Frontal cortex (tissue), 4 donors: ENCODE measurements around the gene PIGX. TPM values are rescaled to one million over a fixed set of nuclear protein-coding genes. Genes with fewer than 3 reads are reported as not detected.
"Not testable (repeated sequence)": the region's sequence is repeated elsewhere in the genome, so short reads cannot be mapped to it uniquely, and the experiment has no call there.

Experiments
- DNase-seq, 2 donors: peaks; one replicate each; pipeline ENCODE4 v3.0.0; 2012; ENCODE audit warnings: low spot score in 2 of 2
- FAIRE-seq: peaks from 2 replicates; lab custom pipeline; 2012; peaks lifted over from hg19 to GRCh38; lab: Jason Lieb, UNC
- total RNA-seq: library from RNA; depleted of rRNA; stranded (reverse); fragments of >200 nt; gene quantifications from one replicate; pipeline ENCODE4 v1.2.3, GENCODE V29; 2014
- donor health status: control.
- donor health status: control.
- donor health status: control.

PIGX gene
- total RNA-seq, 1 donor from 2014 or later = 59.9 TPM

DNA sequence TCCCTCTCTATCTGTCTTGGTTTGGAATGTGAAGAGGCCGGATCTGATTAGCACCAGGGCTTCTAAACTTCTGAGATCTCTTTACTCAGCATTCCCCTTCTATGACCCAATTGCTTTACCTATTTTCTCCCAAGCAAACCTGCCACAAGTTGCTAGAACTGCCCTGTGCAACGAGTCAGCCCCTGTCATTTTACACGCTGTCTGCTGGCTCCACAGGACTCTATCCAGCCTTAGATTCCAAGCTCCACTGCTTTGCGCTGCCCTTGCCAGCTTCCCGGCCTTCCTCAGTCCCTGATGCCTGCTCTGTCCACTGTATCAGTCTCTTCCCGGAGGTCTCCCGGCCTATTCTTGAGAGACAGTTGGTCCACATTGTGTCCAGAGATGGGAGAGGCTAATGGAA lies 12.4 kb upstream of the PIGX start:
- no peak for DNase-seq
- no peak for FAIRE-seq

DNA sequence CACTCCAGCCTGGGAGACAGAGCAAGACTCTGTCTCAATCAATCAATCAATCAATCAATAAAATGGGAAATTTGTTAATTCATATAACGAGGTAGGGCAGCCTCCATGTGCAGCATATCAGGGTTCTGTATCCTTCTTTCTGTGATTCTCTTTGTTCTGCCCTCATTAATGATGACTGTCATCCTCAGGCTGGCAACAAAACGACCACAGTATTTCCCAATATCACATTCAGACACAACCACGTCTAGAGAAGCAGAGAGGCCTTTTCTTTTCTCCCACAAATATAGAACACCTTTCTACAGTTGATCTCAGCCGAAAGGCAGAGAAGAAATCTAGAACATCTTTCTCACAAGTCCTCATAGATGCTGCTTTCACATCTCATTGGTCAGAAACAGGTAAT lies 11.4 kb upstream of the PIGX start:
- FAIRE-seq (no peak), DNase-seq (no peak)

- no peak for FAIRE-seq
These were observed 5.8 kb upstream of the PIGX start for GRCh38 chr3:196706327-196706726.

GRCh38 chr3:196706731-196707130 lies 5.4 kb upstream of the PIGX start:
- DNase-seq = no peak
- no peak for FAIRE-seq

More at GRCh38 chr3:196706327-196706726, 5.8 kb upstream of the PIGX start:
- DNase-seq = no peak

DNA sequence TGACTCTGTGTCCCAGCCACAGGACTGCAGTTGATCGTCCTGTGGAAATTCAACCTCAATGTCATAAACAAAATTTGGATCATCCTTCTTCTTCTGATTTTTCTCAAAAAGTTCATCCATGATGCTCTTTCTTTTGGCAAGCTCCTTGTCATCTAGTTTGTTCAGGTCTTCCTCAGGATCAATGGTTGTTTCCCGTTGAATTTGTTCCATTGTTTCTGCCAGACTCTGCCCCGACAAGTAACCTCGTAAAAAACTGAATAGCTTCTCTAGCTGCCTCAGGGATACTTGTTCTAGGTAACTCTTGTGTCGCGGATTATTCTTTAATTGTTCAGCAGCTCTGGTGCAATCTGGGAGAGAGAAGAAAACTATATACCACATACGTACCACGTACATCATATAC lies 4.6 kb upstream of the PIGX start:
- DNase-seq (no peak), FAIRE-seq (no peak)

DNA sequence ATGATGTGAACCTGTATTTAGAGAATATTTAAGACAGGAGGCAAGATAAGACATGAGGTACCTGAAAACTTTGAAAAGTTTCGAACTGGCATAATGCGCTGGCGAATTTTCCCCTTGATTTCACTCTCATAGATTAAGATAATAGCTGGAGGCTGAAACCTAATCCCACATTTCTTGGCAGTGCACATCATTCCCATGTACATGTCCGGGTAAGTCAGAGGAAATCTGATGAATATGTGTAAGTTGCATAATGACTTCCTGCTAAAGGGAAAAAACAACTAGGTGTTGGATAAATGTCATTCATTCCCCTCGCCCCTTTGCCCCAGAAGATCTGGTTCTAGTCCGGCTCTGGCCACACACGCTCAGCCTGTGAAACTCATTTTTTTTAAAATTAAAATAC lies 3.7 kb upstream of the PIGX start:
- DNase-seq (no peak), FAIRE-seq (no peak)

- peak in 1 of 2 donors; percentile 76 for DNase-seq
- no peak for FAIRE-seq
These were observed 587 bp downstream of the PIGX start for GRCh38 chr3:196712514-196713413.

GRCh38 chr3:196717162-196717561 lies 5.0 kb downstream of the PIGX start:
- FAIRE-seq, DNase-seq: not testable (repeated sequence)

- DNase-seq (no peak), FAIRE-seq (no peak)
These were observed 8.9 kb downstream of the PIGX start for GRCh38 chr3:196721097-196721496.

GRCh38 chr3:196726788-196727675 lies 14.9 kb downstream of the PIGX start:
- FAIRE-seq = no peak
- DNase-seq = no peak

- FAIRE-seq (no peak), DNase-seq (no peak)
These were observed 23.6 kb downstream of the PIGX start for GRCh38 chr3:196735751-196736150.

- FAIRE-seq = no peak
These were observed 24.6 kb downstream of the PIGX start for GRCh38 chr3:196736670-196737374.

DNA sequence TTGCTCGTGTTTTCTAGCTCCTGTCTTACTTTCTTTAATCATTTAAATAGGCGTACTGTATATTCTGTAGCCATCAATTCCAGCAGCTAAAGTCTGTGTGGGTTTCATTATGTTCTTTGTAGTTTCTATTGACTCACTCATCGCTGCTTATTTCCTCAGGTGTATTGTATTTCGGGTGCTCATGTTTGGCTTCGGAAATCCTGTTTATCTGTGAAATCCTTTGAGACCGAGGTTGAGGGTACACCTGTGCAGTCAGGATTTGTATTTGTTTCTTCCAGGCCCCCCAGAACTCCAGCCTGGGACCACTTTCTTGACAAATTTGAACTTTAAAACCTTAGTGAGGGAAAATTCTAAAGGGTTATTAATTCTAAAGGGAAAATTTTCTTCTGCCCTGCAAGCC lies 25.5 kb downstream of the PIGX start:
- DNase-seq = no peak
- FAIRE-seq = no peak

More at GRCh38 chr3:196736670-196737374, 24.6 kb downstream of the PIGX start:
- DNase-seq = no peak

- FAIRE-seq (no peak), DNase-seq (peak; percentile 89 to 90)
These were observed 27.7 kb downstream of the PIGX start, which contains the start of gene PAK2 for GRCh38 chr3:196739671-196740480. TSS of gene PAK2 (plus strand) at chr3:196739857. CDS start at chr3:196782647, 42,790 bp downstream.

DNA sequence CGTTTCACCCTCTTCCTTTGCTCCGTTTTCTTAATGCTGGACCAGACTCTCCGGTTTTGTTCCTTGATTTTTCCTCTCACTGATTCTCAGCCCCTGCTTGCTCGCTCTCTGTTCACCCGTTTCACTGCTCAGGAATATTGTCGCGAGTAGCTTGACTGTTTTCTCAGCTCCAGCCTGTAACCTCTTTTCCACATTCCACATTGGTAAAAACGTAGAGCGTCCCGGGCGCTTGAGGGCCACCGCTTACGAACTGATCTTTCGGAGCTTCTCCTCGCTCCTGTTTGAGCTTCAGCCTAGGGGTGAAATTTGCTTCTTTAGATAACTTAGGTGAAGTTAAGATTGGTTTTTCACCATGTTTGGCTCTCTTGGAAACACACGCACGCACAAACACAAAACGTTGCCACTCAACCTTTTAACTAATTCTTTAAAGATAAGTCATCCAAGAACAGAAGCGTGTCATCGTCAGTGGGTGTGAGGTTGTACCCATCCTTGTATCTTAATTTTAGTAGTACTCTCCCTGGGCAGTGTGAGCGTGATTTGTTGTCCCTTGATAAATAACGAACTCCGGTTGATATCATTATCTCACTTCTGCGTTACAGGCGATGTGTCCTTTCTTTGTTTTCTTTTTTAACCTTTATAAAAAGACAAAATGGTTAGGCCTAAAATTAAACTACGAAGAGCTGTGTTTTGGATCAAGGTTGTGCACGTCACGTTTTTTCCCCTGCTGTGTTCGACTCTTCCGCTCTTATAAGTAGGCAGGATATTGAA lies 28.5 kb downstream of the PIGX start:
- FAIRE-seq = no peak

DNA sequence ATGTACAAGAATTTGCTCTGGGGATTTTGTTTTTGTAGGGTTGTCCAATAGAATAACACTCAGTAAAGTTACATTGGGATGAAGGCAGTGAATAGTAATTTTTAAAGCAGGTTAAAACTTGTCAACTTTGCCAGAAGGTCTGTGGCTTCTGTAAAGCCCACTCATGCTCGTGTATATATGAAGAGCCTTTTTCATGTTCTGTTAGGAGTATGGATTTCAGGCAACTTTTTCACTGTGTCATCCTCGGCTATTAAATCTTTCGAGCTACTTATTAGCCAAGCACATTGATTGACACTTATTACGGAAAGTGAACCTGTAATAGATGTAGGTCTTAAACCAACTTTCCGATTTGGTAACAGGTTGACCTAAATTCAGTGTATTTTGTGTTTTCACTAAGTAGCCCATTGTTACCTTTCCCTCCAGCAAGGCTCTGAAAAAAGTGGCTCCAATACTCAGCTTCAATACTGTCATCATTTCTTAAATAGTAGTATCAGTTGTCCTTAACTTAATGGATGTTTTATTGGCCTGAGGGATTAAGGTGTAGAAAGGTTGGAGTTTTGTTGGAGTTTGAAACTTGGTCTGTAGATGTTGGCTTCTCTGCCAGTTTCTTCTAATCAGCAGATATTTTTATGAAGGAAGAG lies 29.2 kb downstream of the PIGX start:
- DNase-seq = no peak
- no peak for FAIRE-seq

More for the DNA sequence above, 28.5 kb downstream of the PIGX start:
- DNase-seq = peak in 1 of 2 donors; percentile 21

GRCh38 chr3:196743569-196743968 lies 31.4 kb downstream of the PIGX start:
- FAIRE-seq, DNase-seq: not testable (repeated sequence)

GRCh38 chr3:196749125-196749524 lies 36.9 kb downstream of the PIGX start:
- DNase-seq (no peak), FAIRE-seq (no peak)
